ENCODE data around the gene CCDC88A.
"Not testable (repeated sequence)": the region's sequence is repeated elsewhere in the genome, so short reads cannot be mapped to it uniquely, and the experiment has no call there.

Gene CCDC88A

GRCh38 chr2:55419679-55420438 lies at the start of gene CCDC88A:
CCDC88A (minus strand) TSS chr2:55419856; CDS start chr2:55419079, 777 bp downstream.
- DNase-seq, result peak; percentile 99

- no peak for DNase-seq
Observed at GRCh38 chr2:55461679-55462078, 42.0 kb upstream of the CCDC88A start.

GRCh38 chr2:55460562-55460961 lies 40.9 kb upstream of the CCDC88A start:
- no peak for DNase-seq

- no peak for DNase-seq
Observed at GRCh38 chr2:55459714-55460274, 40.1 kb upstream of the CCDC88A start.

GRCh38 chr2:55459279-55459678 lies 39.6 kb upstream of the CCDC88A start:
- no peak for DNase-seq

GRCh38 chr2:55454121-55454520 lies 34.5 kb upstream of the CCDC88A start:
- no peak for DNase-seq

- no peak for DNase-seq
Observed at GRCh38 chr2:55452879-55453278, 33.2 kb upstream of the CCDC88A start.

GRCh38 chr2:55451699-55452098 lies 32.0 kb upstream of the CCDC88A start:
- peak; percentile 11 for DNase-seq

GRCh38 chr2:55450014-55450413 lies 30.4 kb upstream of the CCDC88A start:
- not testable (repeated sequence) for DNase-seq

GRCh38 chr2:55442045-55442760 lies 22.5 kb upstream of the CCDC88A start:
- not testable (repeated sequence) for DNase-seq

- DNase-seq, result no peak
Observed at GRCh38 chr2:55441280-55441892, 21.7 kb upstream of the CCDC88A start.

- DNase-seq, result no peak
Observed at GRCh38 chr2:55439101-55439397, 19.4 kb upstream of the CCDC88A start.

GRCh38 chr2:55438391-55439100 lies 18.9 kb upstream of the CCDC88A start:
- no peak for DNase-seq

GRCh38 chr2:55437515-55438390 lies 18.1 kb upstream of the CCDC88A start:
- DNase-seq, result no peak

GRCh38 chr2:55431982-55432627 lies 12.4 kb upstream of the CCDC88A start:
- no peak for DNase-seq

GRCh38 chr2:55430211-55430975 lies 10.7 kb upstream of the CCDC88A start:
- DNase-seq, result no peak

GRCh38 chr2:55428258-55428657 lies 8.6 kb upstream of the CCDC88A start:
- no peak for DNase-seq

GRCh38 chr2:55425431-55425831 lies 5.8 kb upstream of the CCDC88A start:
- no peak for DNase-seq

- no peak for DNase-seq
Observed at GRCh38 chr2:55422876-55423665, 3.4 kb upstream of the CCDC88A start.

- DNase-seq, result no peak
Observed at GRCh38 chr2:55421326-55421725, 1.7 kb upstream of the CCDC88A start.

Data from retina (tissue), 1 donor.